Activated T-helper 17 cell treated with anti-CD3 and anti-CD28 coated beads, Interleukin-2, amount 50 U/mL, for 72 hours (primary cell): ENCODE results near the gene DNAH17. TPM values are rescaled to one million over a fixed set of nuclear protein-coding genes. Genes with fewer than 3 reads are reported as not detected.
A peak's percentile ranks its signal among the peaks of the same experiment; 100 is the strongest.

ENCODE experiments used
- ATAC-seq: fragments of 150-1000 bp; cut with Tn5 transposase; replicated peaks from 2 replicates; pipeline ENCODE4 v1.10.0; 2021; ENCODE audit warnings: mild to moderate bottlenecking, moderate library complexity
- H3K27ac Mint-ChIP-seq: one replicate; pipeline ENCODE4 v1.8.0; 2022; ENCODE audit warnings: mixed read lengths
- H3K27me3 Mint-ChIP-seq: one replicate; pipeline ENCODE4 v1.8.0; 2022; ENCODE audit warnings: mixed read lengths
- H3K36me3 Mint-ChIP-seq: one replicate; pipeline ENCODE4 v1.8.0; 2022; ENCODE audit warnings: low read depth, mild to moderate bottlenecking, mixed read lengths
- H3K4me1 Mint-ChIP-seq: one replicate; pipeline ENCODE4 v1.8.0; 2022; ENCODE audit warnings: mixed read lengths
- H3K4me3 Mint-ChIP-seq: one replicate; pipeline ENCODE4 v1.8.0; 2022; ENCODE audit warnings: mild to moderate bottlenecking, mixed read lengths
- H3K9me3 Mint-ChIP-seq: one replicate; pipeline ENCODE4 v1.8.0; 2022; ENCODE audit warnings: mixed read lengths
- total RNA-seq, 2 donors: library from RNA; stranded (reverse); gene quantifications; one replicate each; pipeline ENCODE4 v1.2.3, GENCODE V29; 2022

DNAH17 gene
- total RNA-seq, 2 donors from 2014 or later: 0.73 to 1.2 TPM

GRCh38 chr17:78422872-78423588 is 154.2 kb downstream of the DNAH17 start:
- Mint-ChIP-seq H3K4me1 (peaks cover 20% of the 10 kb centered on the region), H3K4me3 (no peak overlapping the region), H3K36me3 (peaks cover 96% of the 10 kb centered on the region), H3K9me3 (no peaks in the 10 kb centered on the region), H3K27me3 (no peaks in the 10 kb centered on the region), H3K27ac (no peak overlapping the region)
- ATAC-seq: no peak

- no peak for ATAC-seq
- Mint-ChIP-seq H3K27me3 (no peaks in the 10 kb centered on the region), H3K4me1 (peaks cover 24% of the 10 kb centered on the region), H3K4me3 (no peak overlapping the region), H3K27ac (peak overlapping the region; percentile 36), H3K9me3 (no peaks in the 10 kb centered on the region), H3K36me3 (peaks cover 99% of the 10 kb centered on the region)
These were observed 155.0 kb downstream of the DNAH17 start for GRCh38 chr17:78422267-78422605.

DNA sequence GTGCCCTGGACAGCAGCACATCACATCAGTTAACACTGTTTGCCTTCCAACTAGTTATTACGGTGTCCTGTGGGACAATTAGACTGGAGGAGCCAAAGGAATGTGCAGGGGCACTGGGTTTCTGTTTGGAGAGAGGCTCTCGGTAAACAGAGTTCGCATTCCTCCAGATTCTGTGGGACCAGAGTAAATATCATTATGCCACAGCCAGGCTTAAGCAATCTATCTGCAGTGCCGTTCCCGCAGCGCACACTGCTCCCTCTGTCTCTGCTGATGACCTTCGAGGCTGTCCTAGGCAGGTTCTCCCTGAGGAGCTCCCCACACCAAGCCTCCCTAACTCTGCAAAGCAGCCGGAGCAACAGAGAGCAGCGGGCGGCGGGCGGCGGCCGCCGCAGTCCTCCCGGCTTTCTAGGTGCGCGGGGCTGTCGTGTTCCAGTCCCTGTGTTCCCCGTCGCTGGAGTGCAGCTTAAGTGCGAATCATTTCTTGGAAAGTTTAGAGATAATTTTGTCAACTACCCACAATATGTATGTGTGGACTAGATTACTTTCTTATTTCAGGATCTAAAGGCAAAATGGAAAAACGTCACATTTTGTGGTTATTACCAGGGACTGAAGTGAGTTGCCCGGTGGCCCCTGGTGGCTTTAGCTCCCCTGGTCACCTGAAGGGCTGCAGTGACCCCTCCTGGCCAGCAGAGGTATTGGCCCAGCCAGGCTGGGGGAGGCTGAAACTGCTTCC is 155.5 kb downstream of the DNAH17 start:
- Mint-ChIP-seq H3K4me3 (no peak overlapping the region), H3K36me3 (peaks cover 99% of the 10 kb centered on the region)
- ATAC-seq: peak; percentile 88

GRCh38 chr17:78421084-78421533 is 156.1 kb downstream of the DNAH17 start:
- Mint-ChIP-seq H3K4me3 (no peak overlapping the region), H3K36me3 (peaks cover 99% of the 10 kb centered on the region), H3K27me3 (no peaks in the 10 kb centered on the region), H3K4me1 (peaks cover 31% of the 10 kb centered on the region), H3K9me3 (no peaks in the 10 kb centered on the region), H3K27ac (peak overlapping the region; percentile 84)
- no peak for ATAC-seq

More for the DNA sequence above, 155.5 kb downstream of the DNAH17 start:
- H3K9me3 Mint-ChIP-seq: no peaks in the 10 kb centered on the region
- H3K27ac Mint-ChIP-seq: peak overlapping the region; percentile 36
- H3K4me1 Mint-ChIP-seq: peaks cover 30% of the 10 kb centered on the region
- no peaks in the 10 kb centered on the region for H3K27me3 Mint-ChIP-seq

GRCh38 chr17:78419970-78420815 is 157.0 kb downstream of the DNAH17 start:
- peak overlapping the region; percentile 84 for H3K27ac Mint-ChIP-seq
- peaks cover 31% of the 10 kb centered on the region for H3K4me1 Mint-ChIP-seq
- no peak overlapping the region for H3K4me3 Mint-ChIP-seq
- no peaks in the 10 kb centered on the region for H3K9me3 Mint-ChIP-seq
- no peaks in the 10 kb centered on the region for H3K27me3 Mint-ChIP-seq
- H3K36me3 Mint-ChIP-seq: peaks cover 99% of the 10 kb centered on the region
- no peak for ATAC-seq

DNA sequence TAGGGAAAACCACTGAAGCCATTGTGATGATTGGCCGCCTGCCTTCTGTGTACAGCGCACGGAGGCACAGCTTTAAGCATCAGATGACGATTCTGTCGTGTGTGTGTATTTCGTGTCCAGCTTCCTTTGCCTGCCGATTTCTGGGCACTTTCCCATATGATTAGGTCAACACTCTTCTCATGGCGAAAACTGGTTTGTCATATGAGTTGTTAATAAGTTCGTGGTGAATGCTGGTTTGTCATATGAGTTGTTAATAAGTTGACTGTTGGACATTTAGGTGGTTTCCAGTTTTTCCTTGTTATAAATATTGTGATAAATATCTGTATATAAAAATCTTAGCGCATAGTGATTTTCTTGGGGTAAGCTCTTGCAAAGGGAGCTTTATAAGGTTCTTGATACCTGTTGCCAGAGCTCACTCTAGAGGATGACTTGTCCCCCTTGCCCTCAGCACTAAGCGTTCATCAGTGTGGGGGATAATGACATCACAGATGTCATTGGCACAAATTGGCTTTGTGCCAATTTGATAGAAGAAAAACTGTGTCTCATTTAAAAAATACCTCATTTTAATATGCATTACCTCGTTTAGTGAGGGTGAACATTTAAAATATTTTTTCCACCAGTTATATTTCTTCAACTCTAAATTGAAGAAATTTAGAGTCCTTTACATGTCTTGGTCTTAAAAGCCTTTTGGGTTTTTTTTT is 158.7 kb downstream of the DNAH17 start:
- H3K27me3 Mint-ChIP-seq: no peaks in the 10 kb centered on the region
- H3K4me1 Mint-ChIP-seq: peaks cover 40% of the 10 kb centered on the region
- no peak overlapping the region for H3K27ac Mint-ChIP-seq
- no peak for ATAC-seq
- no peaks in the 10 kb centered on the region for H3K9me3 Mint-ChIP-seq
- peaks cover 99% of the 10 kb centered on the region for H3K36me3 Mint-ChIP-seq
- no peak overlapping the region for H3K4me3 Mint-ChIP-seq

DNA sequence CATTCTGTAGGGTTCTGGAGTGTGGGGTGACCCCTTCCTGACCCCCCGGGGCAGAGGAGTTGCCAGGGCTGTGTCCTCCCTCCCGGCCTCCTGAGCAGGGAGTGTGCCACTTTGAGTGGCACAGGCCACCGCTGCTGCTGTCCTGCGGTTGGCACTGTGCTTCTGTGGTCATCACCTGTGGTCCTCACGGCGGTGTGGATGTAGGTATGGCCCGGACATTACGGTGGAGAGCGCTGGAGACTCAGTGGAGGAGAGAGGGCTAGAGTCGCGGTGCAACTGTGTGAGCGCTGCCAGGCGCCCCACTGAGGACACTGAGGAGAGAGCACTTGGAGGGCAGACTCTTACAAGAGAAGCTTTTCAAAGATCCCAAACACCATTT is 159.7 kb downstream of the DNAH17 start:
- Mint-ChIP-seq H3K4me1 (peaks cover 50% of the 10 kb centered on the region), H3K4me3 (peak overlapping the region; percentile 73), H3K9me3 (no peaks in the 10 kb centered on the region), H3K36me3 (peaks cover 99% of the 10 kb centered on the region), H3K27me3 (no peaks in the 10 kb centered on the region), H3K27ac (peak overlapping the region; percentile 94)
- ATAC-seq: no peak

- ATAC-seq: no peak
- peaks cover 53% of the 10 kb centered on the region for H3K4me1 Mint-ChIP-seq
- H3K27ac Mint-ChIP-seq: peak overlapping the region; percentile 94
- no peaks in the 10 kb centered on the region for H3K9me3 Mint-ChIP-seq
- H3K27me3 Mint-ChIP-seq: no peaks in the 10 kb centered on the region
- H3K36me3 Mint-ChIP-seq: peaks cover 99% of the 10 kb centered on the region
- H3K4me3 Mint-ChIP-seq: peak overlapping the region; percentile 73
These were observed 160.2 kb downstream of the DNAH17 start for GRCh38 chr17:78416791-78417530.

DNA sequence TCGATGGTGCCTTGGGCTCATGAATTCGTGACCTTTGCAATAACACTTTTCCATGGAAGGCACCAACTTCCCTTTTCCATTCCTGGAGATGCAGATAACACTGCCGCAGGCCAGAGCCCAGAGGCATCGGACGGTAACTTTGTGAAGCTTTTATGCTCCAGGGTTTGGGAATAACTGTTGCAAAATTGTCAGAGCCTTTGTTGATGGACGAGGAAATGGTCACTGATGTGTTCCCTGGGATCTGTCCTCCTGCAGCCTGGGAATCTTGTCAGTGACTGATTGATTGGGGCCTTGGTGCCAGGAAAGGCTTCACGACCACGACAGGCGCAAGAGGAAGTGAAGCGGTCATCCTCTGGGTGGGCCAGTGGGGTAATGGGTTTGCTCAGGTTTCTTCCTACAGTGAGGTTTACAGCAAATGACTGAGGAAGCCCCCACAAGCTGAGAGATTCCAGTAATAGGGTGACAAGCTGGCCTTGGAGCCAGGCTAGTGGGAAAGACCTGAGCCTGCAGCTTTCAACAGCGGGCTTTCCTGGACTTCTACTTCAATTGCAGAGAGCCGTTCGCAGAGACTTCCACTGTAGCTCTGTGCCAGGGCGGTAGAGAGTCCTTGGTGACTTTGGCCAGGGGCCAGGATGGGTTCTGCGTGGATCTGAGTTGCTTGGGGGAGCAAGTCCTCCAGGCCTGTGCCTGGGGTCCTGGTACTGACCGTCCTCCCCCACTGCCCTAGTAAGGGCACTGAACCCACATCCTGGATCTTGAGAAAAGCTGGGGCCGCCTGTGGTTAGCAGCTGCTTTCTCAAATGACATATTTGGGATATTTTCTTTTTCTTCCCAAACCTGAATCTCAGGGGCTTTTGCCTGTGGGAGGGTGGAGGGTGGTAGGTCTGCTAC is 161.1 kb downstream of the DNAH17 start:
- H3K27ac Mint-ChIP-seq: peak overlapping the region; percentile 94
- H3K9me3 Mint-ChIP-seq: no peaks in the 10 kb centered on the region
- no peak for ATAC-seq
- peaks cover 48% of the 10 kb centered on the region for H3K4me1 Mint-ChIP-seq
- H3K27me3 Mint-ChIP-seq: no peaks in the 10 kb centered on the region
- peaks cover 91% of the 10 kb centered on the region for H3K36me3 Mint-ChIP-seq
- H3K4me3 Mint-ChIP-seq: peak overlapping the region; percentile 73

GRCh38 chr17:78414178-78415162 is 162.7 kb downstream of the DNAH17 start:
- peak overlapping the region; percentile 94 for H3K27ac Mint-ChIP-seq
- peaks cover 45% of the 10 kb centered on the region for H3K4me1 Mint-ChIP-seq
- peak; percentile 20 for ATAC-seq
- H3K9me3 Mint-ChIP-seq: no peaks in the 10 kb centered on the region
- peaks cover 89% of the 10 kb centered on the region for H3K36me3 Mint-ChIP-seq
- no peaks in the 10 kb centered on the region for H3K27me3 Mint-ChIP-seq
- peak overlapping the region; percentile 73 for H3K4me3 Mint-ChIP-seq

GRCh38 chr17:78412403-78412802 is 164.8 kb downstream of the DNAH17 start:
- peak; percentile 63 for ATAC-seq
- H3K4me1 Mint-ChIP-seq: peaks cover 50% of the 10 kb centered on the region
- H3K27ac Mint-ChIP-seq: peak overlapping the region; percentile 94
- peak overlapping the region; percentile 73 for H3K4me3 Mint-ChIP-seq
- no peaks in the 10 kb centered on the region for H3K27me3 Mint-ChIP-seq
- H3K9me3 Mint-ChIP-seq: no peaks in the 10 kb centered on the region
- H3K36me3 Mint-ChIP-seq: peaks cover 90% of the 10 kb centered on the region
